ENCODE data around the gene CPLANE1.

- TF ChIP-seq, protein P1, sequence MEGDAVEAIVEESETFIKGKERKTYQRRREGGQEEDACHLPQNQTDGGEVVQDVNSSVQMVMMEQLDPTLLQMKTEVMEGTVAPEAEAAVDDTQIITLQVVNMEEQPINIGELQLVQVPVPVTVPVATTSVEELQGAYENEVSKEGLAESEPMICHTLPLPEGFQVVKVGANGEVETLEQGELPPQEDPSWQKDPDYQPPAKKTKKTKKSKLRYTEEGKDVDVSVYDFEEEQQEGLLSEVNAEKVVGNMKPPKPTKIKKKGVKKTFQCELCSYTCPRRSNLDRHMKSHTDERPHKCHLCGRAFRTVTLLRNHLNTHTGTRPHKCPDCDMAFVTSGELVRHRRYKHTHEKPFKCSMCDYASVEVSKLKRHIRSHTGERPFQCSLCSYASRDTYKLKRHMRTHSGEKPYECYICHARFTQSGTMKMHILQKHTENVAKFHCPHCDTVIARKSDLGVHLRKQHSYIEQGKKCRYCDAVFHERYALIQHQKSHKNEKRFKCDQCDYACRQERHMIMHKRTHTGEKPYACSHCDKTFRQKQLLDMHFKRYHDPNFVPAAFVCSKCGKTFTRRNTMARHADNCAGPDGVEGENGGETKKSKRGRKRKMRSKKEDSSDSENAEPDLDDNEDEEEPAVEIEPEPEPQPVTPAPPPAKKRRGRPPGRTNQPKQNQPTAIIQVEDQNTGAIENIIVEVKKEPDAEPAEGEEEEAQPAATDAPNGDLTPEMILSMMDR (IDR thresholded peaks at IDR 0.05 in 2 of 3, conservative IDR thresholded peaks at IDR 0.05 in 1 of 3; ENCODE audit: borderline replicate concordance in 1 of 3, insufficient read depth in 1 of 3, low read depth in 2 of 3, low read length in 2 of 3) = no peak
- TF ChIP-seq YY1 (IDR thresholded peaks at IDR 0.05; ENCODE audit: extremely low read depth, insufficient replicate concordance, low read depth, low read length) (no peak), EZH2 (IDR thresholded peaks at IDR 0.05) (no peak), POLR2AphosphoS5 (IDR thresholded peaks at IDR 0.05; ENCODE audit: low read depth, low read length) (no peak), EGR1 (IDR thresholded peaks at IDR 0.05; ENCODE audit: low read depth) (no peak)
- TF ChIP-seq, protein P2, sequence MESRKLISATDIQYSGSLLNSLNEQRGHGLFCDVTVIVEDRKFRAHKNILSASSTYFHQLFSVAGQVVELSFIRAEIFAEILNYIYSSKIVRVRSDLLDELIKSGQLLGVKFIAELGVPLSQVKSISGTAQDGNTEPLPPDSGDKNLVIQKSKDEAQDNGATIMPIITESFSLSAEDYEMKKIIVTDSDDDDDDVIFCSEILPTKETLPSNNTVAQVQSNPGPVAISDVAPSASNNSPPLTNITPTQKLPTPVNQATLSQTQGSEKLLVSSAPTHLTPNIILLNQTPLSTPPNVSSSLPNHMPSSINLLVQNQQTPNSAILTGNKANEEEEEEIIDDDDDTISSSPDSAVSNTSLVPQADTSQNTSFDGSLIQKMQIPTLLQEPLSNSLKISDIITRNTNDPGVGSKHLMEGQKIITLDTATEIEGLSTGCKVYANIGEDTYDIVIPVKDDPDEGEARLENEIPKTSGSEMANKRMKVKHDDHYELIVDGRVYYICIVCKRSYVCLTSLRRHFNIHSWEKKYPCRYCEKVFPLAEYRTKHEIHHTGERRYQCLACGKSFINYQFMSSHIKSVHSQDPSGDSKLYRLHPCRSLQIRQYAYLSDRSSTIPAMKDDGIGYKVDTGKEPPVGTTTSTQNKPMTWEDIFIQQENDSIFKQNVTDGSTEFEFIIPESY (IDR thresholded peaks at IDR 0.05; ENCODE audit: extremely low read depth, insufficient replicate concordance, low read length) = no peak
Measured at GRCh38 chr5:37247036-37247435, 2.1 kb downstream of the CPLANE1 start.

All from HCT116 (cell line).